ENCODE results near the gene AUH.

AUH gene

DNA sequence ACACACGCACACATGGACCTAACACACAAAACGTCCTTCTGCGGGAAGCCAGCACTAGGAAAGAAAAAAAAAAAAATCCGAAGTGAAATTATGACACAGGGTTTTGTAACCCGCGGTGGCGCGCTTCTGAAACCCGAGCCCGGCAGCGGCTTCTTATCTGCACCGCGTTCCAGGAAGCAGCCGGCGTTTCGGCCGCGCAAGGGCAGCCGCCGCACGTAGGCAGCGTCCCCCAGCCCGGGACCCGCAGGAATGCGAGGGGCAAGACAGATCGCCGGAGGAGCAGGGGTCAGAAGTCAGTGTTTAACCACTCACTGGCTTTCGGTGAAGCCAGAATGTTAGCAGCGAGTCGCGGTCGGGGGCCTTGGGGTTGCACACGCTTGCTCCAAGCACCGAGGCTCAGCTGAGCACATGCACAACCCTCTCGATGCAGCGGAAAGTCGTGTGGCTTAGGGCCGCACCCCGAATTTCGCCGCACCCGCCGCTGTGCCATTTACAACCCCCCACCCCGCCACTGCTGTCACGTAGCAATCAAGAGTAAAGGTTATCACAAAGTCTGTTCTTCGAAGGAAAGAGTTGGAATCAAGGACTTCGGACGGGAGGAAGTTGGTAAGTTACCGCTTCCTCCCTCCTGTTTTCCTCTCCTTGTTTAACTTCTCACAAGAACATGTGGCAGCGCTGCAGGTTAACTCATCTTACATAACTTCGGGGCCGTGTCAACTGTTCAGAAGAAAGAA lies 167.9 kb downstream of the AUH start:
- peak; percentile 48 for DNase-seq (ENCODE audit: insufficient read length, low spot score)
- FAIRE-seq: no peak

DNA sequence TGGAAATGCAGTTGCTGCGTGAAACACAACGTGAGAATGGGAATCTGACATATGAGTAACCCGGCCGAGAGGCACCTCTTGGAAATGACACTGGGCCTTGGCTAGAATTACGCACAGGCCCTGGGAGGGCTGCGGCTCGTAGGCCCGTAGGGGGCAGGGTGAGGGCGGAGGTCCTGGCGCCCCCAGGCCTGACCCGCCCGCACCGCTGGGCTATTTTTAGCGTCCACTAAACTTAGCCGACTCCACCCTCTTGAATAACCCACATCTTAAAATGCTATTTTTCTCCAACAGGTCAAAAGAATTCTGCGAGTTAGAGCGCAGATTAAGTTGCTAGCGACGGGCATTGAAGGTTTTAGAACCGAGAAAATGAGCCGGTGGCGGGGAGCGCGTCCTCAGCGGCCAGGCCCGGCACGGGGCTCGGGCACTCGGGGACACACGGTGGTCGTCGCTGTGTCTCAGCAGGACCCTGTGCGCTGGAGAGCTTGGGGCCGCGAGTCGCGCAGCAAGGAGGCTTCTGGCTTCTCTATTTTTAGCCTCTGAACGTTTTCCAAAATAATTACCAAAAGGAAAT lies 168.5 kb downstream of the AUH start:
- DNase-seq (ENCODE audit: insufficient read length, low spot score) (no peak), FAIRE-seq (no peak)

DNA sequence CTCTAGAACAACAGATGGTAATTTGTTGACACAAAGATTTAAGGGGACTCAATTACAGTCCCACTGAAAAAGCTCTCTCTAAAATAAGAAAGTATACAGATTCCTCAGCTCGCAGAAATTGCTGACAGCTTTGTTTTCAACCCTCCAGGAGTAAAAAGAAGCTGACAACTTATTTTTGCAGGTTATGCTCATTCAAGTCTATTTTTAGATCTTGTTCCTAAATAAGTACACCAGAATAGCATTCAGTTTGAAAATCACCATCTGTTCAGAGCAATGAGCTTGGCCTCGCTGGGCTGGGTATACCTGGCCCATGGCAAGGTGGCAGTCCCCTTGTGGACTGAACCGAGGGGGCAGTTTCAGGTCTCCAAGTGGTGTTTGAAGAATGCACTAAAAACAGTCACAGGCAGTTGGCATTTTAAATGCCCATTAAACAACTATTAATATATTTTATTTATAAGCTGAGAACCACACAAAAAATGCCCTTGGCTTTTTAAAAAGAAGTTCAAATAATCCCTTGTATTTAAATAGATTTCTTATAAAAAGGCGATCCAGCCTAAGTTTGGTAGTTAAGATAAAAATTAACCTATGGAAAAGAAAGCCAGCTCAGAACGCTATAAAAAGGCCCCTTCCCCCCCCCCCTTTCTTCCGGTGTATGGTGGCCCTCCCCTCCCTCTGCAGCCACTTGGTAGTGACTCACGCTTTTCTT lies 169.2 kb downstream of the AUH start:
- peak; percentile 85 for DNase-seq (ENCODE audit: insufficient read length, low spot score)
- no peak for FAIRE-seq

DNA sequence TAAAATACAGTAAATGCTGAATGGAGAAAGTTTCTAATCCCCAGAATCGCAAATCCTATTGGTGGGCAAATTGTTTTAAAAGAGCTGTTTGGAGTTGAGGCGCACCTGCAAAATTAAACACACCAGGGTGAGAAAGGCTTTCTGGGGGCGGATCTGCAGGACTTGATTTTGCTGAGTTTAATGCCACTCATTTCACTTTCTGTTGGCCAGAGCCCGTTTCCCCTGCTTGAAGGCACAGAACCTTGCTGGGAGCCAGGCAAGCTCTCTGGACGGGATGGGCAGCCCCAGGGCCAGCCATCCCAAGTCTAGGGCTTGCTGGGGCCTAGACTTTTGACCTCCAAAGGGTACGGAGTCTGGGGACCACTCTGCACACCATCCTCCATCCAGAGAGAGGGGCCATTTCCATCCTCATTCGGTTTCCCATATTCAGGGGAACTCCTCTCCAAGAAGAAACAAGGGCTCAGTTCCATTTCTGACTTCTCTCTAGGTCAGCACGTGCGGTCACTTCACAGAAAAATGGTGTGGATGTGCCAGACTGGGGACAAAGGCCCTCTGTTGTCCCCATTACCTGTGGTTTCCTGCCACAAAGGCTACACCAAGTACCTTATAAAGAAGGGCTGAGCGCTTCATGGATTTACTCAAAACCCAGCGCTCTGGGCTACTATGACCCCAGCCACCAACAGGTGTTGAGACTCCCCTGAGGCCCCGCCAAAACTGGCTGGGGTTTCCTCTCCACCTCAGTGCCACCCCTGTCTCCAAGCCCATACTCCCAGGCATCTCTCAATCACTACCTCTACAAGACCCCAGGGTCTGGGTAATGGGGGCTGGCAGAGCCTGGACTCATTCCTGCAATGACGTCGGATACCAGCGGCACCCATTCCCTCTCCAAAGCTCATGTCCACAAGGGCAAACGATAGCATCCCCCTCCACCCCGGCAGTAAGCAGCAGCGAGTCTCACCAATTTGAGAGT lies 170.0 kb downstream of the AUH start:
- FAIRE-seq: no peak
- no peak for DNase-seq (ENCODE audit: insufficient read length, low spot score)

DNA sequence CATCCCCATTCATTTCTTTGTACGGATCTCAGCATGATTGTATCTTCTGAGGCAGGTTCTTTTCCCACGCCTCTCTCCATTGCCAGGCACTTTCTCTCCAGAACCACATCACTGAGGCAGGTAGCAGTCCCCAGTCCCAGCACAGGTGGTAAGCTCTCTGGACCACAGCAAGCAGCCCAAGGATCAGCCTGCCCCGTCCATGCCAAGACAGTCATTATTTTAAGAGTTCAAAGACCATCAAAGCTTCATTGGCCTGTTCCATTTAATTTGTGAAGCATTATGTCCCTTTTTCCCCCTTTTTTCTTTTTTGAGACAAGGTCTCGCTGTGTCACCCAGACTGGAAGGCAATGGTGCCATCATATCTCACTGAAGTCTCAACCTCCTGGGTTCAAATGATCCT lies 171.7 kb downstream of the AUH start:
- no peak for FAIRE-seq
- no peak for DNase-seq (ENCODE audit: insufficient read length, low spot score)

DNA sequence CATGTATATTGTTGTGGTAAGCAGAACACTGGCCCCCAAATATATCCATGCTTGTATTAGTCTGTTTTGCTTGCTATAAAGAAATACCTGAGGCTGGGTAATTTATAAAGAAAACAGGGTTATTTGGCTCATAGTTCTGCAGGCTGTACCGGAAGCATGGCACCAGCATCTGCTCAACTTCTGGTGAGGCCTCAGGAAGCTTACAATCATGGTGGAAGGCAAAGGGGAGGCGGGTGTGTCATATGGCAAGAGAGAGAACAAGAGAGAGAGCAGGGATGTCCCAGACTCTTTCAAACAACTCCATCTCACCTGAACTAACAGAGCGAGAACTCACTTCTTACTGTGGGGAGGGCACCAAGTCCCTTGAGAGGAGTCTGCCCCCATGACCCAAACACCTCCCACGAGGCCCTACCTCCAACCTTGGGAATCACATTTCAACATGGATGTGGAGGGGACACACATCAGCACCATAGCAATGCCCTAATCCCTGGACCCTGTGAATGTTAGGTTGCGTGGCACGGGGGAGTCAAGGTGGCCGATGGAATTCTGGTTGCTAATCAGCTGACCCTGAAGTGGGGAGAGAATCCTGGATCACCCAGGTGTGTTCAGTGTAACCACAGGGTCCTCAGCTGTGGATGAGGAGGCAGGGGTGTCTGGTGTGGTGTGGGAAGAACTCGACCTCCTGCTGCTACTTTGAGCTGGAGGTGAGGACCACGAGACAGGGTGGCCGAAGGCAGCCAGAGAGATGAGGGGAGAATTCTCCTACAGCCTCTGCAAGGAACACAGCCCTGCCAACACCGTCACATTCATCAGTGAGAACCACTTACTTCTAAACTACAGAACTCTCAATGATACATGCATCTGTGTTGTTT lies 172.8 kb downstream of the AUH start:
- FAIRE-seq (no peak), DNase-seq (ENCODE audit: insufficient read length, low spot score) (no peak)

DNA sequence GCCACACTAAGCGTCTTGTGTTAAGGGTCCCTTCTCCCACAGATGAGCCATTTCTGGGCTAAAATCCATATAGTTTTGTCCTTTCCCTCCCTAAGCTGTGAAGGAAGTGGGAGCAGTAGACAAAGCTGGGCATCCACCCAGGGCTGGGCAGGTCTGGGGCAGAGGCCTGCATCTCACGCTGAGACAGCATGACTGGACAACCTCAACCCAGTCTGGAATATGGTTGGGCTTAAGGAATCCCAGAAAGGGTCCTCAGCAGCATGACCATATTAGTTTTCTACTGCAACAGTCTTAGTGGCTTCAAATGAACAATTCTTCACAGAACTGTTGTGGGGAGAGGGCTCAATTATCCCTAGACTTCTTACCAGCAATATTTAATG lies 173.8 kb downstream of the AUH start:
- FAIRE-seq: no peak

DNA sequence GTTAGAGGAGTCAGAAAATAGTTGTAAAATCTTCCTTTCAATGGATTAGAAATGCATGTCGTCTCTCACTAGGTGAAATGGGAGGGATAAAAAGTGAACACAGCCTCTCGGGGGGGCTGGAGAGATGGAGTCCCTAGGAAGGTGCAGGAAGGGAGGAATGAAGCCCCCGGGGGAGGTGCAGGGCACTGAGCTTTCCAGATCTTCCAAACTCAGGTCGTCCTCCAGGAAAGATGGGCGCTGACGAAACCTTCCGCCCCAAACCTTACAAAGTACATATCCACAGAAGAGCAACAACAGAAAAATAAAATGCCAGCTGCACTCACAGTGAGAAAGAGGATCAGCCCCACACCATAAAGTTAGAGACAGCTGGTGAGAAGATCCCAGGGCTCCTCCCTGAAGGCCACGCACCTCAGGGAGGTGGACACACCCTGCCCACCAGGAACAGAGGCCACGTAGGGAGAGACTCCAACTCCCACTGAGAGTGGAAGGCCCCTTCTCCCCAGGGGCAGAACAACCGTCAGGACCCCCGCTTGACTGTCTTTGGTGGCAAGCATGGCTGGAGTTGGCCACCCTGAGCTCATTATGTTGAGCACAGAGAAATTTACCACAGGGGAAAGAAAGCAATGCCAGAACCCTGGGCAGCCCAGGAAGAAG lies 174.3 kb downstream of the AUH start:
- FAIRE-seq (no peak), DNase-seq (ENCODE audit: insufficient read length, low spot score) (no peak)

More for the DNA sequence above, 173.8 kb downstream of the AUH start:
- DNase-seq (ENCODE audit: insufficient read length, low spot score): no peak

DNA sequence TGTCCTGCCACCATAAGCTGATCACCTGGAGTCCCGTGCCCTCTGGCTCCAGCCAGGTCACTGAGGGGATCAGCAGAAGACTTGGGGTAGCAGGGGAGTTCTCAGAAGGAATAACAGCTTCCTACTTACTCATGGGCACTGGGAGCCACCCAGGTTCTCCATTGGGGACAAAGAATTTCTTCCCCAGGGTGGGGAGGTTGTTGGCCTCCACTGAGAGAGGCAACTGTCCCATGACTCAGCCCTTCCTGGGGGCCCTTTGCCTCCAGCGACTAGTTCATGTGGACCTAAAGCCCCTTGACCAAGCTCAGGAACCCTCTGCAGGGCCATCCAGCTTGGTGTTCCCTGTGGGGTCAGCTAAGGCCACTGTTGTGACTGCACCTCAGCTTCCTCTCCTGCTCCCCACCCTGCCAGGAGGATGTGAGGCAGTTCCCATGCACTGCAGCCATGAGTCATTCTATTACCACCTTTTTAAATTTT lies 175.0 kb downstream of the AUH start:
- DNase-seq (ENCODE audit: insufficient read length, low spot score) (no peak), FAIRE-seq (no peak)

DNA sequence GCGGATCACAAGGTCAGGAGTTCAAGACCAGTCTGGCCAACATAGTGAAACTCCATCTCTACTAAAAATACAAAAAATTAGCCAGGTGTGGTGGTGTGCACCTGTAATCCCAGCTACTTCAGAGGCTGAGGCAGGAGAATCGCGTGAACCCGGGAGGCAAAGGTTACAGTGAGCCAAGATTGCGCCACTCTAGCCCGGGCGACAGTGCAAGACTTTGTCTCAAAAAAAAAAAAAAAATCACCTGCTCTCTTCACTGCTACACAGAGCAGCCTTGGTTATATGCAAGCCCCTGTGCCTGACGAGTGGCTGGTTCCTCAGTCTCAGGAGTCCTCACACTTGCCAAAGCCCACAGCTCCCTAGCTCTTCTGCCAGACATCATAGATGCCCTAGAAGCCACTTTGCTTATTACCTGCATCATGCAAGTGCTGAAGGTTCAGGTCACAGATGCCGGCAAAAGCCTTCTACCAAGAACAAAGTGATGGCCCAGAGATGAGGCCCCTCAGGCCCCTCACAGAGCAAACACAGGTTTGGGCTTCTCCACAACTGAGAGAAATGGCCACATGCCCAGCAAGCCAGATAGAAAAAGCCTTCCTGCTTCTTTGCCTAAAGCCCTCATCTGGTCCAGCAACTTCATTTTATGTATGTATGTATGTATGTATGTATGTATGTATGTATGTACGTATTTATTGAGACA lies 176.4 kb downstream of the AUH start:
- FAIRE-seq: no peak
- no peak for DNase-seq (ENCODE audit: insufficient read length, low spot score)

DNA sequence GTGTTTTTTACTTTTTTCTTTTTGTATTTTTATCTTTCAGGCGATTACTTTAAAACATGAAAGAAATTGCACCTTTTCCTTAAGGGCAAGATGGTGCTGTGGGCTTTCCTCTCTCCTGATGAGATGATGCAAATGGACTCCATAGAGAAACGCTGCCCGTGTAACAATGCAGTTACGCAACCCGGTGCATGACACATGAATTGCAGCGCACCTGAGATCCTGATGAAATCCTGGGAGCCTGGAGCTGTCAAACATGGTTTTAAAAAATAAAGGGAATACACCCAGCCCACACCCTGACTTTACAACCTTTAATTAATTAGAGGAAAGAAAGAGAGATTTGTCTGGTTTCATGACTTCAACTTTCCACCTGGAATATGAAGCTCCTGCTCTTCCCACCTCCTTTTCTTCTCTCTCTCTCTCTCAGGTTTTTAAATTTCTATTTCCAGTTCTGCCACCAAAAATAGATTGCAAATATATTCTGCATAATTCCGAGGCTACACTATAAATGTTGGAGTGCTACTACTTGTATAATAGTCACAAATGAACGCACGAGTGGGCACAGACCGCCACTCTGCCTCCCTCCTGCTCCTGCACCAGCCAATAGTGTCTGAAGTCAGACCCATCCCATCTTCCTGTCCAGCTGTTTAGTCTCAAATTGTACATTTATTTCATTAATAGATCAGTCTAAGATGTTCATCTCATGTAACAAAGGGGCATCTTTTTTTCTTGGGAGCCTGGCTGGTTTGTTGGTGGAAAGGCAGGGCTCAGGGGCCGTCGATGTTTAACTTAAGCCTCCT lies 179.1 kb downstream of the AUH start:
- DNase-seq (ENCODE audit: insufficient read length, low spot score): no peak
- no peak for FAIRE-seq

DNA sequence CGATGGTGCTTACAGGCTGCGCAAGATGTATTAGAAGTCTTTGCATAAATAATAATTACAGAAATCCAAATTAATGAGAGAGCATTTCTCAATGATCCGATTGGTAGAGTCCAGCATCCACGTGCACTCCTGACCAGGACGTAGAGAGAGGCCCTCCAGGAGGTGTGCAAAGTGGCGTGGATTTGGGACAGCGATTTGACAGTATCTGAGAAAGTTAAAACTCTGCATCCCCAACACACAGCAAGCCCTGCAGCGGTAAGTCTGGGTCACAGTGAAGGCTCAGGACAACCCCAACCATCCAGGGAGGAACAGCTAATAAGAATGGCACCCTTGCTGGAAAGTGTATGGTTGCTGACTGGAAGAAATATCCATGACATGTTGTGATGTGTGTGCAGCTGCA lies 180.2 kb downstream of the AUH start:
- no peak for DNase-seq (ENCODE audit: insufficient read length, low spot score)
- FAIRE-seq: no peak

DNA sequence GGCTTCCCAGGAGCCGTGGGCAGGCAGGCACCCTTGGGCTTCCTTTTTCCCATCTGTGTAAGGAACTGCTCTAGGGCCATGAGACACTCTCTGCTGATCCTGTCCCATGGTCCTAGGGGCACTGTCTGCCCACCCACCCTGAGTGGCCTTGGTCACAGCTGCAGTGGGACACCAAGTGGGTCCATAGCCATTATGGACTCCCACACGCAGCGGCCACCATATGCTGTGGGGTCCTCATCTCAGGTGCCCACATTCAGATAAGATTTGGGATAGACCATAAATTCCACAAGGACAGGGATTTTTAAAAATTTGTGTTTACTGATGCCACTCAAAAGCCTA lies 180.8 kb downstream of the AUH start:
- FAIRE-seq (no peak), DNase-seq (ENCODE audit: insufficient read length, low spot score) (no peak)

DNA sequence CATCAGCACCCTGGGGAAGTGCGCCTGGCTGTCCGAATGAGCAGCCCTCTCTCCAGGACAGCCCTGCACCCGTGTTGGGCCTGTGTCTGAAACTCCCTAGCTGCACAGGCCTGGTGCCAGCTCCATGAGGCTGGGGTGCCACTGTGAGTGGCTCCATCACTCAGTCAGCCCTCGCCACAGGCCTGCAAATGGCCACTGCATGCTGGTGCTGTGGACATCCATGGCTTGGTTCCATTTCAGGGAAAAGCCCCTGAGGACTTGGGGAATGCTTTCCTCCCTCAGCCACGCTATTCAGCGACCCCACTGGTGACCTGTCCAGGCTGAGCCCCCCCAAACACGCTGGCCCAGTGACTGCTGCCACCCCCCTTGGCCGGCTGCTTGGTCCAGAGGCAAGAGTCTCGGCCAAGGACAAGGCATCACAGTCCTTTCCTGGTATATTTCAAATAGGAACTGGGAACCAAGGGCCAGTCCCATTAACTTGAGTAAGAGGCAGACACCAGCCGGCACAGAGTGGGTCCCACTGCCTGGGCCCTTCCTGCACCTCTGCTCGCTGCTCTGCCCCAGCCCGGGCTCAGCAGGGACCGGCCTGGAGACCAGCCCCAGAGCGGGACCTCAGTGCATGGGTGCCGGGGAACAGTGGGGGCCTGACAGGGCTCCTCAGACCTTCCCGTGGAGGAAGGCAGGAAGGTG lies 181.3 kb downstream of the AUH start:
- DNase-seq (ENCODE audit: insufficient read length, low spot score) (no peak), FAIRE-seq (no peak)

DNA sequence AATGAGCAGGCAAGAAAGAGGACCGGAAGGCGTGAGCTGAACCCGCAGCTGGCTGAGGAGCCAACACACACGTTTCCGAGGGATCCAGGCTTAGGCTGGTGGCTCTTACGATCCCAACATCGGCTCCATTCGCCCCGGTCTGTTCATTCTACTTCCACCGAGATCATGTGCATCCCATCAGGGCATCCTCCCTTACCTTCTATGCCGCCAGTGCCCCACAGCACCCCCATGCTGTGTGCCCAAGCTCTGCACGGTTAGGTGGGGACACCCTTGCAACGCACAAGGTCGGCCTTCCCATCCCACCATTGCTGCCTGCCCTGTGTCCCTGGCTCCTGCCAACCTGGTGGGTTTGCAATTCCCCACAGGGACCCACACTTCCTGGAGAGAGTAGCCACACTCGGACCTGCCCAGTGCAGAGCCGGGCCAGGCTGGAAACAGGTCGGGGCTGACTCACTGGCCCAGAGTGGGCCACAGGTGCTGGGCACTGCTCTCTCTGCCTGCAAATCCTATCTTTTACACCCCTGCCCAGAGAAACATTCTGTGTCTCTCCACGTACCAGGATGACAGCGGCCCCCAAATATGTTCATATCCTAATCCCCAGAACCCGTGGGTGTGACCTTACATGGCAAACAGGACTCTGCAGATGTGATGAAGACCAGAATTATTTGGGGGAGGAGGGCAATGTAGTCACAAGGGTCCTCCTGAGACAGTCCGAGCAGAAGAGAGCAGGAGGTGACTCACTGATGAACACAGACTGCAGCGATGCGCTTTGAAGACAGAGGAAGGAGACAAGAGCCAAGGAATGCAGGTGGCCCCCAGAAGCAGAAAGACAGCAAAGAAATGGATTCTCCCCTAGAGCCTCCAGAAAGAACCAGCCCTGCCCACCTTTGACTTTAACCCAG lies 182.2 kb downstream of the AUH start:
- DNase-seq (ENCODE audit: insufficient read length, low spot score): no peak
- no peak for FAIRE-seq

Measured in HTR-8/SVneo (cell line).